SK-N-SH (cell line): ENCODE results near the gene TEKT5. TPM values are rescaled to one million over a fixed set of nuclear protein-coding genes. Genes with fewer than 3 reads are reported as not detected.

Experiments
- CTCF ChIA-PET: fragments of 300-600, 350-600 bp; formaldehyde crosslinking; extraction: SDS; loops from one replicate; lab custom pipeline; 2021; lab: Yijun Ruan, JAX
- POLR2A ChIA-PET: fragments of 350-600 bp; sonication (Branson Sonifier 250); formaldehyde crosslinking; extraction: SDS; loops from one replicate; lab custom pipeline; 2020; ENCODE audit warnings: antibody characterized with exemption, inconsistent platforms; lab: Yijun Ruan, JAX
- DNase-seq: peaks from one replicate; pipeline ENCODE4 v3.0.0; 2012
- H2AFZ ChIP-seq: fragments of 200-600 bp; sonication (generic); 2 replicates; pipeline ENCODE4 v1.8.1; 2016; ENCODE audit warnings: antibody characterized with exemption, mild to moderate bottlenecking, low read depth
- H3F3A ChIP-seq: fragments of 200-600 bp; sonication (generic); replicated peaks from 2 replicates; pipeline ENCODE3; 2016; ENCODE audit warnings: antibody characterized with exemption, mild to moderate bottlenecking; ENCODE audit not compliant: insufficient read depth
- H3K27ac ChIP-seq, 2 experiments: fragments of 200-500 bp in 1 of 2; fragments of 200-600 bp in 1 of 2; sonication (Bioruptor generic) in 1 of 2; sonication (generic), shearing (Covaris generic) in 1 of 2; 2 replicates each; pipeline versions ENCODE4 v1.5.1 to v1.6.1; 2014 to 2016; ENCODE audit warnings: low read depth in 2 of 2, inconsistent platforms in 1 of 2, low read length in 1 of 2, mild to moderate bottlenecking in 1 of 2, mixed read lengths in 1 of 2
- H3K27me3 ChIP-seq: fragments of 200-600 bp; sonication (generic), shearing (Covaris generic); 2 replicates; pipeline ENCODE4 v1.6.1; 2016; ENCODE audit warnings: mixed run types; ENCODE audit not compliant: insufficient read depth
- H3K36me3 ChIP-seq, 2 experiments: fragments of 200-500 bp in 1 of 2; fragments of 200-600 bp in 1 of 2; sonication (Bioruptor generic) in 1 of 2; sonication (generic) in 1 of 2; replicated peaks in 1 of 2; 2 replicates each; pipeline versions ENCODE3 to v1.5.1; 2014 to 2016; ENCODE audit warnings: low read length in 1 of 2, mild to moderate bottlenecking in 1 of 2; ENCODE audit not compliant: insufficient read depth in 2 of 2, control insufficient read depth in 1 of 2
- H3K4me1 ChIP-seq, 2 experiments: fragments of 200-500 bp in 1 of 2; fragments of 200-600 bp in 1 of 2; sonication (Bioruptor generic) in 1 of 2; sonication (generic), shearing (Covaris generic) in 1 of 2; 2 replicates each; pipeline versions ENCODE4 v1.5.1 to v1.6.1; 2014 to 2016; ENCODE audit warnings: low read depth in 1 of 2, low read length in 1 of 2, mixed run types in 1 of 2; ENCODE audit not compliant: insufficient read depth in 2 of 2, control insufficient read depth in 1 of 2
- H3K4me2 ChIP-seq: fragments of 200-600 bp; sonication (generic), shearing (Covaris generic); 2 replicates; pipeline ENCODE4 v1.6.1; 2017; ENCODE audit warnings: mixed run types
- H3K4me3 ChIP-seq, 2 experiments: fragments of 200-500 bp in 1 of 2; fragments of 200-600 bp in 1 of 2; sonication (Bioruptor generic) in 1 of 2; sonication (generic), shearing (Covaris generic) in 1 of 2; 2 replicates each; pipeline versions ENCODE4 v1.5.1 to v1.8.1; 2014 to 2016; ENCODE audit warnings: low read depth in 2 of 2, inconsistent platforms in 1 of 2, low read length in 1 of 2, mild to moderate bottlenecking in 1 of 2, mixed read lengths in 1 of 2, moderate library complexity in 1 of 2
- H3K79me2 ChIP-seq: fragments of 200-600 bp; sonication (generic); 2 replicates; pipeline ENCODE4 v1.8.1; 2017; ENCODE audit warnings: mild to moderate bottlenecking; ENCODE audit not compliant: insufficient read depth
- H3K9ac ChIP-seq: fragments of 200-600 bp; sonication (generic); 2 replicates; pipeline ENCODE4 v1.6.1; 2017; ENCODE audit warnings: mixed run types
- H3K9me2 ChIP-seq: fragments of 200-600 bp; sonication (generic); 2 replicates; pipeline ENCODE4 v1.6.1; 2017; ENCODE audit warnings: mixed run types
- H3K9me3 ChIP-seq: fragments of 200-600 bp; sonication (generic); 2 replicates; pipeline ENCODE4 v1.6.1; 2017; ENCODE audit warnings: mixed run types, mild to moderate bottlenecking, moderate library complexity
- H4K20me1 ChIP-seq: fragments of 200-600 bp; sonication (generic); 2 replicates; pipeline ENCODE4 v1.6.1; 2017; ENCODE audit warnings: mild to moderate bottlenecking, mixed run types; ENCODE audit not compliant: insufficient read depth
- CHD2 ChIP-seq: fragments of 150-350 bp; IDR thresholded peaks from 2 replicates; pipeline ENCODE4 v1.6.1; 2018; ENCODE audit warnings: low read length; ENCODE audit not compliant: partially characterized antibody
- ELF1 ChIP-seq: IDR thresholded peaks from 2 replicates; pipeline ENCODE4 v1.4.0; 2012
- EP300 ChIP-seq, 2 experiments: IDR thresholded peaks; 2 replicates each; pipeline versions ENCODE4 v1.4.0 to v1.6.1; 2012; ENCODE audit warnings: borderline replicate concordance in 1 of 2, low read depth in 1 of 2, low read length in 1 of 2
- EZH2phosphoT487 ChIP-seq: fragments of 200-600 bp; sonication (generic); IDR thresholded peaks from 2 replicates; pipeline ENCODE4 v1.6.1; 2017; ENCODE audit warnings: low read depth, mixed run types, mild to moderate bottlenecking, antibody characterized with exemption, moderate library complexity, borderline replicate concordance
- FOXJ3 ChIP-seq: sonication (generic); formaldehyde crosslinking; IDR thresholded peaks from 2 replicates; pipeline ENCODE4 v1.5.1; 2020; ENCODE audit warnings: mild to moderate bottlenecking, missing genetic modification reagents
- GABPA ChIP-seq: IDR thresholded peaks from 2 replicates; pipeline ENCODE4 v1.4.0; 2012; ENCODE audit warnings: low read depth, mild to moderate bottlenecking
- JUND ChIP-seq: IDR thresholded peaks from 2 replicates; pipeline ENCODE4 v1.4.0; 2012
- NFIC ChIP-seq: IDR thresholded peaks from 2 replicates; pipeline ENCODE4 v1.4.0; 2012; ENCODE audit warnings: borderline replicate concordance
- RAD21 ChIP-seq: IDR thresholded peaks from 2 replicates; pipeline ENCODE4 v1.6.1; 2012; ENCODE audit warnings: mild to moderate bottlenecking, low read length
- RCOR1 ChIP-seq: fragments of 150-350 bp; IDR thresholded peaks from 2 replicates; pipeline ENCODE4 v1.6.1; 2017; ENCODE audit warnings: antibody characterized with exemption, low read length
- REST ChIP-seq: IDR thresholded peaks from 2 replicates; pipeline ENCODE4 v1.6.1; 2012; ENCODE audit warnings: mild to moderate bottlenecking, low read depth, low read length, moderate library complexity
- RFX5 ChIP-seq: IDR thresholded peaks from 2 replicates; pipeline ENCODE4 v1.6.1; 2012; ENCODE audit warnings: mild to moderate bottlenecking, improper control_type of control experiment, low read length
- SMC3 ChIP-seq: IDR thresholded peaks from 2 replicates; pipeline ENCODE4 v1.6.1; 2012; ENCODE audit warnings: low read depth, low read length, improper control_type of control experiment
- TAF1 ChIP-seq: IDR thresholded peaks from 2 replicates; pipeline ENCODE4 v1.6.1; 2012; ENCODE audit warnings: low read depth, mild to moderate bottlenecking, low read length, moderate library complexity, borderline replicate concordance
- TCF12 ChIP-seq: IDR thresholded peaks from 2 replicates; pipeline ENCODE4 v1.4.0; 2012
- USF2 ChIP-seq: fragments of 150-350 bp; IDR thresholded peaks from 2 replicates; pipeline ENCODE4 v1.6.1; 2017; ENCODE audit warnings: antibody characterized with exemption, low read length, low read depth, borderline replicate concordance
- YY1 ChIP-seq: IDR thresholded peaks from 2 replicates; pipeline ENCODE4 v1.4.0; 2012; ENCODE audit warnings: low read depth, mild to moderate bottlenecking
- WGBS: methylation state at CpG from one replicate; pipeline ENCODE4 v1.1.6; 2017; ENCODE audit warnings: low lambda C conversion rate; 5-methylcytosine and 5-hydroxymethylcytosine counted together
- polyA plus RNA-seq, 3 experiments: library from polyadenylated mRNA; depleted of rRNA; stranded (reverse); fragments of >200 nt; gene quantifications; 2 replicates each; pipeline ENCODE4 v1.2.3, GENCODE V29; 2012
- TF ChIP-seq, protein P1 (sequence below): IDR thresholded peaks from 2 replicates; pipeline ENCODE4; 2012

TEKT5 gene
- polyA plus RNA-seq, 1 of the 3 experiments (the other 2 are of a cell fraction) = not detected

- no peak for TF ChIP-seq REST
Measured at GRCh38 chr16:10629592-10629963, 65.2 kb downstream of the TEKT5 start (continued).

DNA sequence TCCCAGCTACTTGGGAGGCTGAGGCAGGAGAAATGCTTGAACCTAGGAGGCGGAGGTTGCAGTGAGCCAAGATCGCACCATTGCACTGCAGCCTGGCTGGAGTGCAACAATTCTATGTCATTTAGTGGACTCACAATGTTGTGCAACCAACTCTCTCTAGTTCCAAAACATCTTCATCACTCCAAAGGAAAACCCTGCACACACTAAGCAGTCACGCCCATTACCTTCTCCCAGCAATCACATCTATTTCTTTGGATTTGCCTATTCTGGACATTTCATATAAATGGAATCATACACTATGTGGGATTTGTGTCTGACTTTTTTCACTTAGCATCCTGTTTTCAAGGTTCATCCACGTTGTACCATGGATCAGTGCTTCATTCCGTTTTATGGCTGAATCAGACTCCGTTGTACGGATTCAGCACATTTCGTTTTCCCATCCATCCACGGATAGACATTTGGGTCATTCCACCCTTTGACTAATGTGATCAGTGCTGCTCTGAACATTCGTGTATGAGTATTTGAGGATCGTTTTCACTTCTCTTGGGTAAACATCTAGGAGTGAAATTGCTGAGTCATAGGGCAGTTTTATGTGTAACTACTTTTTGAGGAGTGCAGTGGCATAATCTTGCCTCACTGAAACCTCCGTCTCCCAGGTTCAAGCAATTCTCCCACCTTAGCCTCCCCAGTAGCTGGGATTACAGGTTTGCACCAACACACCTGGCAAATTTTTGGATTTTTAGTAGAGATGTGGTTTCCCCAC lies 69.0 kb downstream of the TEKT5 start:
- H3K9me2 ChIP-seq = no peaks in the 10 kb centered on the region
- no peaks in the 10 kb centered on the region for H3K4me1 ChIP-seq
- H2AFZ ChIP-seq = no peak overlapping the region
- TF ChIP-seq NFIC (no peak), EZH2phosphoT487 (no peak), EP300 (IDR thresholded peaks at IDR 0.05; ENCODE audit: borderline replicate concordance in 1 of 2, low read depth in 1 of 2, low read length in 1 of 2) (no peak), YY1 (no peak), CHD2 (no peak), TAF1 (no peak), ELF1 (no peak), GABPA (no peak), JUND (no peak), RCOR1 (no peak), RAD21 (no peak), SMC3 (no peak), FOXJ3 (no peak), RFX5 (no peak), USF2 (no peak), REST (no peak), TCF12 (no peak)
- TF ChIP-seq, protein P1, sequence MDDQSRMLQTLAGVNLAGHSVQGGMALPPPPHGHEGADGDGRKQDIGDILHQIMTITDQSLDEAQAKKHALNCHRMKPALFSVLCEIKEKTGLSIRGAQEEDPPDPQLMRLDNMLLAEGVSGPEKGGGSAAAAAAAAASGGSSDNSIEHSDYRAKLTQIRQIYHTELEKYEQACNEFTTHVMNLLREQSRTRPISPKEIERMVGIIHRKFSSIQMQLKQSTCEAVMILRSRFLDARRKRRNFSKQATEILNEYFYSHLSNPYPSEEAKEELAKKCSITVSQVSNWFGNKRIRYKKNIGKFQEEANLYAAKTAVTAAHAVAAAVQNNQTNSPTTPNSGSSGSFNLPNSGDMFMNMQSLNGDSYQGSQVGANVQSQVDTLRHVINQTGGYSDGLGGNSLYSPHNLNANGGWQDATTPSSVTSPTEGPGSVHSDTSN = no peak
- no peaks in the 10 kb centered on the region for H3F3A ChIP-seq
- ChIA-PET CTCF (interaction anchor here (0.8 kb wide), 1 partner anchor 8 kb away, joined by 4 read pairs; no protein-coding TSS in a partner anchor), POLR2A (no interaction called here)
- no peak overlapping the region for H3K9ac ChIP-seq
- H3K27me3 ChIP-seq = no peaks in the 10 kb centered on the region
- no peaks in the 10 kb centered on the region for H3K79me2 ChIP-seq
- H3K9me3 ChIP-seq = no peaks in the 10 kb centered on the region
- no peak overlapping the region for H3K4me3 ChIP-seq
- no peaks in the 10 kb centered on the region for H4K20me1 ChIP-seq
- DNase-seq = no peak
- H3K27ac ChIP-seq = no peak overlapping the region
- no peak overlapping the region for H3K4me2 ChIP-seq
- 79% methylated on average over 12 of the region's 12 CpGs for WGBS
- no peaks in the 10 kb centered on the region for H3K36me3 ChIP-seq
